Stimulated activated CD8-positive, alpha-beta memory T cell treated with anti-CD3 and anti-CD28 coated beads, Interleukin-4, amount 100 ng/mL, for 4 hours (primary cell): ENCODE measurements around the gene MAGI2.

Experiments used
- DNase-seq, 2 donors: peaks; one replicate each; pipeline ENCODE4 v3.0.0-alpha.2; 2020; ENCODE audit warnings: low read depth in 2 of 2, low spot score in 1 of 2

The MAGI2 gene

GRCh38 chr7:78127009-78127408, 1326.5 kb downstream of the MAGI2 start:
- DNase-seq = no peak

GRCh38 chr7:78125884-78126283, 1327.6 kb downstream of the MAGI2 start:
- DNase-seq = no peak

- DNase-seq = no peak
These were observed 1329.3 kb downstream of the MAGI2 start for GRCh38 chr7:78124216-78124615.

- DNase-seq = no peak
These were observed 1331.6 kb downstream of the MAGI2 start for GRCh38 chr7:78121888-78122287.

GRCh38 chr7:78118470-78118869, 1335.0 kb downstream of the MAGI2 start:
- no peak for DNase-seq

- no peak for DNase-seq
These were observed 1337.6 kb downstream of the MAGI2 start for GRCh38 chr7:78115876-78116275.

- DNase-seq = no peak
These were observed 1338.5 kb downstream of the MAGI2 start for GRCh38 chr7:78114993-78115392.

- no peak for DNase-seq
These were observed 1341.0 kb downstream of the MAGI2 start for GRCh38 chr7:78112488-78112887.

GRCh38 chr7:78111386-78111785, 1342.1 kb downstream of the MAGI2 start:
- DNase-seq = no peak

GRCh38 chr7:78103475-78103874, 1350.0 kb downstream of the MAGI2 start:
- DNase-seq = no peak

- DNase-seq = no peak
These were observed 1352.4 kb downstream of the MAGI2 start for GRCh38 chr7:78101076-78101475.

- DNase-seq = no peak
These were observed 1353.6 kb downstream of the MAGI2 start for GRCh38 chr7:78099715-78100394.

GRCh38 chr7:78095549-78095948, 1357.9 kb downstream of the MAGI2 start:
- no peak for DNase-seq

GRCh38 chr7:78092331-78092730, 1361.1 kb downstream of the MAGI2 start:
- DNase-seq = no peak

- DNase-seq = no peak
These were observed 1362.9 kb downstream of the MAGI2 start for GRCh38 chr7:78090616-78091015.

- no peak for DNase-seq
These were observed 1369.9 kb downstream of the MAGI2 start for GRCh38 chr7:78083476-78084120.

GRCh38 chr7:78082556-78082955, 1370.9 kb downstream of the MAGI2 start:
- no peak for DNase-seq

GRCh38 chr7:78081888-78082287, 1371.6 kb downstream of the MAGI2 start:
- DNase-seq = no peak

- DNase-seq = no peak
These were observed 1372.1 kb downstream of the MAGI2 start for GRCh38 chr7:78081344-78081743.

- no peak for DNase-seq
These were observed 1372.7 kb downstream of the MAGI2 start for GRCh38 chr7:78080811-78081210.

GRCh38 chr7:78080241-78080640, 1373.2 kb downstream of the MAGI2 start:
- DNase-seq = no peak

- no peak for DNase-seq
These were observed 1378.8 kb downstream of the MAGI2 start for GRCh38 chr7:78074713-78075112.
